ENCODE data around the gene PRSS12.

- no peak for TF ChIP-seq CTCF (IDR thresholded peaks at IDR 0.05)
- TF ChIP-seq POLR2A (IDR thresholded peaks at IDR 0.05): no peak
- no peak for TF ChIP-seq EP300 (IDR thresholded peaks at IDR 0.05)
Measured at GRCh38 chr4:118395057-118395644, 42.3 kb upstream of the PRSS12 start.

All from ovary (tissue), 3 donors.